ENCODE results near the gene PLAAT2. TPM values are rescaled to one million over a fixed set of nuclear protein-coding genes. Genes with fewer than 3 reads are reported as not detected.
A peak's percentile ranks its signal among the peaks of the same experiment; 100 is the strongest.

Gene PLAAT2
- total and polyA plus RNA-seq, 10 of the 15 experiments (the other 5 are each of a cell fraction or from before 2014, with no cell fraction given): 4.6 to 25.9 (median 8.6) TPM

- TF ChIP-seq STAT1 (conservative IDR thresholded peaks at IDR 0.05) (no peak), SP1 (IDR thresholded peaks at IDR 0.05; ENCODE audit: low read depth, low read length) (peak; percentile 75), TCF7 (IDR thresholded peaks at IDR 0.05; ENCODE audit: borderline replicate concordance) (no peak), GABPA (IDR thresholded peaks at IDR 0.05; ENCODE audit: low read depth) (no peak), YBX1 (IDR thresholded peaks at IDR 0.05) (no peak), ZSCAN29 (IDR thresholded peaks at IDR 0.05) (no peak), ZNF24 (IDR thresholded peaks at IDR 0.05) (no peak), ATF3 (IDR thresholded peaks at IDR 0.05; ENCODE audit: borderline replicate concordance, extremely low read depth, low read depth, low read length) (no peak), POLR2AphosphoS2 (IDR thresholded peaks at IDR 0.05; ENCODE audit: low read depth, low read length) (no peak), POU2F2 (IDR thresholded peaks at IDR 0.05; ENCODE audit: borderline replicate concordance, low read depth, low read length) (peak; percentile 79; the same call in 2 of the 3 replicates), CTCF (IDR thresholded peaks at IDR 0.05 in 2 of 3, conservative IDR thresholded peaks at IDR 0.05 in 1 of 3; ENCODE audit: control insufficient read depth in 2 of 3, extremely low read depth in 1 of 3, insufficient read depth in 1 of 3, low read depth in 3 of 3, low read length in 3 of 3) (no peak), CHD4 (IDR thresholded peaks at IDR 0.05) (no peak), PKNOX1 (IDR thresholded peaks at IDR 0.05) (peak; percentile 57), RCOR1 (conservative IDR thresholded peaks at IDR 0.05; ENCODE audit: low read depth, low read length) (no peak), STAT3 (IDR thresholded peaks at IDR 0.05; ENCODE audit: low read depth, low read length) (0 out of 2 replicates have a peak, but pooled peaks have one; percentile 28), E2F8 (IDR thresholded peaks at IDR 0.05; ENCODE audit: low read depth, partially characterized antibody) (no peak), SMAD5 (IDR thresholded peaks at IDR 0.05; ENCODE audit: low read depth) (no peak), ZBTB33 (IDR thresholded peaks at IDR 0.05) (no peak), CHD2 (IDR thresholded peaks at IDR 0.05; ENCODE audit: borderline replicate concordance, low read depth, low read length) (peak; percentile 57; the same call in 1 of the 2 replicates), POLR2A (IDR thresholded peaks at IDR 0.05; ENCODE audit: low read depth, low read length) (no peak), NFYB (IDR thresholded peaks at IDR 0.05; ENCODE audit: insufficient read depth, low read depth, low read length) (no peak), NFIC (IDR thresholded peaks at IDR 0.05; ENCODE audit: low read depth, low read length) (peak; percentile 75; the same call in 1 of the 2 replicates), SRF (IDR thresholded peaks at IDR 0.05; ENCODE audit: low read depth in 2 of 2, low read length in 2 of 2) (no peak)
Measured at GRCh38 chr11:63567044-63567840, 4.1 kb upstream of the PLAAT2 start (continued).

Data from GM12878 (cell line).